AML-193 (cell line): ENCODE results near the gene NRXN2.

Experiments used
- DNase-seq, 2 experiments: peaks; one replicate each; lab custom pipeline; 2025; lab: John Stamatoyannopoulos, UW

Gene NRXN2

GRCh38 chr11:64743591-64744543 is 20.9 kb upstream of the NRXN2 start, which contains the start of gene RASGRP2:
TSS of gene RASGRP2 (minus strand) at chr11:64744142. CDS start at chr11:64742866, 1,276 bp downstream.
- DNase-seq, result peak; percentile 75 to 81

GRCh38 chr11:64742889-64743590 is 20.0 kb upstream of the NRXN2 start:
- DNase-seq, result peak; percentile 52 to 70

- DNase-seq, result peak in 1 of 2 experiments; percentile 19
Observed at GRCh38 chr11:64742087-64742888, 19.3 kb upstream of the NRXN2 start.

GRCh38 chr11:64741375-64742086 is 18.5 kb upstream of the NRXN2 start:
- no peak for DNase-seq

- no peak for DNase-seq
Observed at GRCh38 chr11:64739871-64740270, 16.9 kb upstream of the NRXN2 start.

GRCh38 chr11:64736654-64737053 is 13.7 kb upstream of the NRXN2 start:
- no peak for DNase-seq

- no peak for DNase-seq
Observed at GRCh38 chr11:64735725-64736259, 12.8 kb upstream of the NRXN2 start.

- no peak for DNase-seq
Observed at GRCh38 chr11:64734811-64735724, 12.1 kb upstream of the NRXN2 start.

DNA sequence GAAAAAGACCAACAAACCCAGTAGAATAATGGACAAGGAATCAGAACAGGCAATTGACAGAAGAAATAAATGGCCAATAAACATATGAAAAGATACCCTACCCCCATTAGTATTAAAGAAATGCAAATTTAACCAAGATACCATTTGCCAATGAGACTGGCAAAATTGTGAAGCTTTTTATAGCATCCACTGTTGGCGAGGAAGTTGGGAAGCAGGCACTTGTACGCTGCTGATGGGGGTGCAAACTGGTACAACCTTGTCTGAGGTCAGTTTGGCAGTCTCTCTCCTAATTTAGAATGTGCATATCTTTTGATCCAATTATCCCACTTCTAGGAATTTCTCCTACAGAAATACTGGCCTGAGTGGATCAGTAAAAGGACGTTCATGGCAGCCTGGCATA is 8.6 kb upstream of the NRXN2 start:
- no peak for DNase-seq

DNA sequence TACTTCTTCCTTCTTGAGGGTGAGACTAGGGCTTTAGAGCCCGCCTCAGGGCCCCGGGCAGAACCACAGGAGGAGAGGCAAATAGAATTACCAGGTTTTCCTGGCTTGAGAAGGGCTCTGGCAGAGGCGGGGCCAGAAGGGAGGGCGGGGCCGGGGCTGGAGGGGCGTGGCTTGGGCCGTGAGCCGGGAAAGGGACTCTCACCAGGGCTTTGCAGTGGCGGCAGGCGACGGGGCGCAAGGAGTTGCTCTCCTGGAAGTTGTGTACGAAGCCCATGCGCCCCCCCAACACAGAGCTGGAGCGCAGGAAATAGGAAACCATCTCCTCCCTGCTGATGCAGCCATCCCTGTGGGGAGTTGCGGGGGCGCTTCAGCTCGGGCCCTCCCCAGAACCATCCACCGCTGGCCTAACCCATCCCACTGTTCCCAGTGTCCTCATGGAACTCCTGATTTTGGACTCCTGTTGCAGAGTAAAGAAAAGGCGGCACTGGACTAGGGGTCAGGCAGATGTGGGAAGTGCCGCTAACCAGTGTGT is 6.9 kb upstream of the NRXN2 start:
- no peak for DNase-seq

DNA sequence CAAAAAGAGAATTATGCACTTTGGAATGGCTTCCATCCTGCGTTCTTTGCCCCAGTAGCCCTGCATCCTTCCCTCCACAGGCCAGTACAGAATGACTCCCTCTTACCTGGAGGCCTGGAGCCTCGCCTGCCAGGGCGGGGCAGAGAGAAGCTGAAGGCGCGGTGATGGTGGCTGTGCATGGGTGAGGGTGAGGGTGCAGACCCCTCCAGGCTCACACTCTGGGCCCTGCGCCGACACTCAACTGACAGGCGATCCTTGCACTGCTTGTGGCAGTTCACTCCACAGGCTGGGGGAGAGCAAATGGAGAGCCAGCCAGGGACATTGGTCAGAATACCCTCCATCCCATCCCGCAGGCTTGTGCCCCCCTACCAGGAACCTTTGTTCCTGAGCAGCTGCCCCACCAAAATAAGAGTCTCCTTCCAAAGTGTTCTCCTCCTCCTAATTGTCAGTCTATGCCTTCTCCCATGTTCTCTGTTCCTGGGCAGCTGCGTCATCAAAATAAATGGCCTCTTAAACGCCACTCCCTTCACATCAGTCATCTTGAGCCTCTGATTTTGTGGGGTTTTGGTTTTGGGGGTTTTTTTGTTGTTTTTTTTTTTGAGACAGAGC is 5.9 kb upstream of the NRXN2 start:
- DNase-seq, result no peak

DNA sequence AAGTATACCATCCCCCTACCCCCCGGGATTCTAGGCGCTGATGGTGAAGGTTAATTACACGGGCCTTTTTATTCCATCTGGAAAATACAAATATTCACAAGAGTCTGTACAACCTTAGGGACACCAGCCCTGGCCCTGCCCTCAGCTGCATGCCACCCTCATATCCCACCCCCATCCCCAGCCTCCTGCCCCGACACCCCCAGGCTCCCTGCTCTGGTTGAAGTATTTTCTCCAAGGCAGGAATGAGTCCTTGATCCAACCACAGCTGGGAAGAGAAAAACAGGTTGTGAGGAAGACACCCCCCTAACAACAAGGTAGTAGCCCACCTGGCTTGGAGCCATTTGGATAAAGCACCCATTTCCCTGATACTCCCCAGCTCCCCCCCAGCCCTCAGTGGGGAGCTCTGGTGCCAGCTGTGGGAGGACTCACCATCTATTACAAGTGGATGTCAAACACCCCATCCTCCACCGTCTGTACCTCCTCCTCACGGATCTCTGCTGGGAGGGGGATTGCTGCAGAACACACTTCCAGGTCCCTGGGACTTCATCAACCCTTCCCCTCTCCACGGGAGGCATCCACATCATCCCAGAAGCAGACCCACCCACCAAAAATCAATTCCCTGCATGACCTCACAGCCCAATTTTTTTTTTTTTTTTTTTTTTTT is 4.0 kb upstream of the NRXN2 start:
- no peak for DNase-seq

DNA sequence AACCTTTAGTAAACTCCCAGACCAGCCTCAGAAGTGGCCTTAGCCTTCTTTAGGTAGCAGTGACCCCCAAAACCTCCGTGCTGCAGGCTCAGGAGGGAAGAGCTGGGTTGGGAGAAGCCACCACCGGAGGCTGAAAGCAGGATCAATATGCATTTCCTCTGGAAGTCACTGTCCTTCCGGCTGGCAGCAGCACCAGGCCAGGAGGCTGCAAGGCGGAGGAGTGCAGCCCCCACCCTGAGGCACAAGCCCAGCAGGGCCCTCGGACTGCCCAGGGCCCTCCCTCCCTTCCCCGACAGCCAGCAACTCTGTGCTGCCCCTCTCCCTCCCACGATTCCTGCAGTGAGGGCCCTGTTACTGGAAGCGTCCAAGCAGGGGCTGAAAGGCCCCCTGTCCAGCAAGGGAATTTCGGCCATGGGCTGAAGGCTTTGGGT is 3.2 kb upstream of the NRXN2 start:
- no peak for DNase-seq

DNA sequence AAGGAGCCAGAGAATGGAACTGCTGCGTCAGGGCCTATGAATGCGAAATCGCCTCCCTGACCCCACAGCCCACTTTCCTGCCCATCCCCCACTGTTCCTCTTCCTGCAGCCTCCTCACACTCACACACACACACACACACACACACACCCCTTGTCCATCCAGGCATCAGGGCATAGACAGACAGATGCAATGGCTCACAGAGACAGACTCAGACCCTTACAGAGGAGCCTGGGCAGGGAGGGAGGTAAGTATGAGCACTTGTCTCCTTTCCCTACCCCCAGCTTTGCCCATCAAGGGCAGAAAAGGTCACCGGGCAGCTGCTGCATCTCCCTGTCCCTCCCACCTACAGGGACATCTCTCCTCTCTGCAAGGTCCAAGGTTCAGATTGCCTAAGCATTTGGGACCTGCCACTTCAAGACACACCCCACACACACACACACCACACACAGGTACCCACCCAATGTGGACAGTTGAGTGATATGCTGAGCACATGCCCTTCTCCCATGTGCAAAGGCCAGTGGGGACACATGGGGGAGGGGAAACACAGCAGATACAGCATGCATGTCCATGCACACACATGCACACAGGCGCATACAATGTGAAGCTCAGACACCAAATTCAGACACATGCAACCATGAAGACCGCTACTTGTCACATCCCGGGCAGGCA is 2.0 kb upstream of the NRXN2 start:
- DNase-seq, result no peak

DNA sequence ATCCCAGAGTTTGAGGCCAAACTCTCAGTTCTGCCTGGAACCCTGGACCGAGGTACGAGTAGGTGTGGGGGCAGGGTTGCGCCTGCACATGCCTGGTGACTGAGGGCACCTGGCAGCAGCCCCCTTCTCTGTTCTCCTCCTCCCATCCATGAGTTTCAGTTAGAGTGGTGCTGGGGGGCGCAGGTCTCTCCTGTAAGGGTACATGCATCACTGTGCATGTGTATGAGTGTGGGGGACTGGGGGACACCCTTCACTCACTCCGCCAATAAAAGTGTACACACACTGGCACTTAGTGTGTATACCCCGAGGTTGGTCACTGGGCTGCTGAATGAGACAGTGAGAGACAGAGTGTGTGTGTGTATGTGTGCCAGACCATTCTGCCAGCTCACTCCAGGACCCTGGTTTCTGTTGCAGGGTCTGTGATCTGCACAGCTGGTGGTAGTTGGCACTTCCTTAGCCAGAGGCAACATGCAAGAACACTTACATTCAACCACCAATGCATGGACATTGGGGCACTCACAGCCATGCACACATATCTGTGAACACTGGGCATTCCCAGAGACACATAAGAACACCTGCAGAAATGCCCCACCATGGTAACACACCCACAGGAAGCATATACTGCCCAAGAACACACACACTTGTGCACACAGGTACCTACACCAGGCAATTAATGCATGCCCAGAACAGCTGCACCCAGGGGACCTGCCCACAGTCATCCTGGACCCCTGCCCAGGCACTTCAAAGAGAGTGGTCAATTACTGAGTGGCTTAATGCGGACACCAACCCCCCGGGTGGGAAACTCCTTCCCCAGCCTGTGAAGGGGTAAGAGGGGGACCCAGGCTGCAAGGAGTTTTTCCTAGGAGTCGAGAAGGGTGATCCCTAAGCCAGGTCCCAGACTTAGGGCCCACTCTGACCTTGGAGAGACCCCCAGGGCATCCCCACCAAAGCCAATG is 1.2 kb upstream of the NRXN2 start:
- DNase-seq, result no peak

GRCh38 chr11:64722141-64723065 is 594 bp downstream of the NRXN2 start:
- no peak for DNase-seq
